ENCODE measurements around the gene STXBP6. TPM values are rescaled to one million over a fixed set of nuclear protein-coding genes. Genes with fewer than 3 reads are reported as not detected.
A peak's percentile ranks its signal among the peaks of the same experiment; 100 is the strongest.

STXBP6 gene
- total RNA-seq, 1 donor = 5.1 TPM

- DNase-seq (ENCODE audit: low read depth in 2 of 3, low spot score in 2 of 3) = no peak
These were observed 30.1 kb downstream of the STXBP6 start for GRCh38 chr14:25019892-25020291.

- DNase-seq (ENCODE audit: low read depth in 2 of 3, low spot score in 2 of 3) = no peak
These were observed 32.4 kb downstream of the STXBP6 start for GRCh38 chr14:25017562-25017961.

- no peak for DNase-seq (ENCODE audit: low read depth in 2 of 3, low spot score in 2 of 3)
These were observed 34.2 kb downstream of the STXBP6 start for GRCh38 chr14:25015761-25016160.

GRCh38 chr14:25014440-25014839 is 35.5 kb downstream of the STXBP6 start:
- no peak for DNase-seq (ENCODE audit: low read depth in 2 of 3, low spot score in 2 of 3)

- DNase-seq (ENCODE audit: low read depth in 2 of 3, low spot score in 2 of 3) = no peak
These were observed 38.9 kb downstream of the STXBP6 start for GRCh38 chr14:25011095-25011494.

- no peak for DNase-seq (ENCODE audit: low read depth in 2 of 3, low spot score in 2 of 3)
These were observed 39.5 kb downstream of the STXBP6 start for GRCh38 chr14:25010471-25010870.

- DNase-seq (ENCODE audit: low read depth in 2 of 3, low spot score in 2 of 3) = no peak
These were observed 40.1 kb downstream of the STXBP6 start for GRCh38 chr14:25009891-25010290.

- DNase-seq (ENCODE audit: low read depth in 2 of 3, low spot score in 2 of 3) = no peak
These were observed 42.1 kb downstream of the STXBP6 start for GRCh38 chr14:25007832-25008231.

GRCh38 chr14:25006961-25007795 is 42.8 kb downstream of the STXBP6 start:
- no peak for DNase-seq (ENCODE audit: low read depth in 2 of 3, low spot score in 2 of 3)

GRCh38 chr14:25006031-25006430 is 43.9 kb downstream of the STXBP6 start:
- no peak for DNase-seq (ENCODE audit: low read depth in 2 of 3, low spot score in 2 of 3)

GRCh38 chr14:25004389-25004809 is 45.5 kb downstream of the STXBP6 start:
- no peak for DNase-seq (ENCODE audit: low read depth in 2 of 3, low spot score in 2 of 3)

GRCh38 chr14:25003537-25003936 is 46.4 kb downstream of the STXBP6 start:
- DNase-seq (ENCODE audit: low read depth in 2 of 3, low spot score in 2 of 3) = no peak

- no peak for DNase-seq (ENCODE audit: low read depth in 2 of 3, low spot score in 2 of 3)
These were observed 48.3 kb downstream of the STXBP6 start for GRCh38 chr14:25001601-25002000.

GRCh38 chr14:25001156-25001555 is 48.8 kb downstream of the STXBP6 start:
- no peak for DNase-seq (ENCODE audit: low read depth in 2 of 3, low spot score in 2 of 3)

GRCh38 chr14:24999157-24999556 is 50.8 kb downstream of the STXBP6 start:
- DNase-seq (ENCODE audit: low read depth in 2 of 3, low spot score in 2 of 3) = no peak

GRCh38 chr14:24996930-24997725 is 52.8 kb downstream of the STXBP6 start:
- no peak for DNase-seq (ENCODE audit: low read depth in 2 of 3, low spot score in 2 of 3)

- no peak for DNase-seq (ENCODE audit: low read depth in 2 of 3, low spot score in 2 of 3)
These were observed 54.9 kb downstream of the STXBP6 start for GRCh38 chr14:24995016-24995415.

- DNase-seq (ENCODE audit: low read depth in 2 of 3, low spot score in 2 of 3) = peak in 1 of 3 donors; percentile 2
These were observed 56.3 kb downstream of the STXBP6 start for GRCh38 chr14:24993631-24994030.

GRCh38 chr14:24992624-24993360 is 57.2 kb downstream of the STXBP6 start:
- DNase-seq (ENCODE audit: low read depth in 2 of 3, low spot score in 2 of 3) = peak in 1 of 3 donors; percentile 3

GRCh38 chr14:24991821-24992220 is 58.1 kb downstream of the STXBP6 start:
- no peak for DNase-seq (ENCODE audit: low read depth in 2 of 3, low spot score in 2 of 3)

GRCh38 chr14:24991288-24991687 is 58.7 kb downstream of the STXBP6 start:
- no peak for DNase-seq (ENCODE audit: low read depth in 2 of 3, low spot score in 2 of 3)
